SK-N-SH (cell line): Measurements from ENCODE around the gene FHOD3. TPM values are rescaled to one million over a fixed set of nuclear protein-coding genes. Genes with fewer than 3 reads are reported as not detected.

Experiments used
- CTCF ChIA-PET: fragments of 300-600, 350-600 bp; formaldehyde crosslinking; extraction: SDS; loops from one replicate; lab custom pipeline; 2021; lab: Yijun Ruan, JAX
- POLR2A ChIA-PET: fragments of 350-600 bp; sonication (Branson Sonifier 250); formaldehyde crosslinking; extraction: SDS; loops from one replicate; lab custom pipeline; 2020; ENCODE audit warnings: antibody characterized with exemption, inconsistent platforms; lab: Yijun Ruan, JAX
- DNase-seq: peaks from one replicate; pipeline ENCODE4 v3.0.0; 2012
- H2AFZ ChIP-seq: fragments of 200-600 bp; sonication (generic); 2 replicates; pipeline ENCODE4 v1.8.1; 2016; ENCODE audit warnings: antibody characterized with exemption, mild to moderate bottlenecking, low read depth
- H3F3A ChIP-seq: fragments of 200-600 bp; sonication (generic); replicated peaks from 2 replicates; pipeline ENCODE3; 2016; ENCODE audit warnings: antibody characterized with exemption, mild to moderate bottlenecking; ENCODE audit not compliant: insufficient read depth
- H3K27ac ChIP-seq, 2 experiments: fragments of 200-500 bp in 1 of 2; fragments of 200-600 bp in 1 of 2; sonication (Bioruptor generic) in 1 of 2; sonication (generic), shearing (Covaris generic) in 1 of 2; 2 replicates each; pipeline versions ENCODE4 v1.5.1 to v1.6.1; 2014 to 2016; ENCODE audit warnings: low read depth in 2 of 2, inconsistent platforms in 1 of 2, low read length in 1 of 2, mild to moderate bottlenecking in 1 of 2, mixed read lengths in 1 of 2
- H3K27me3 ChIP-seq: fragments of 200-600 bp; sonication (generic), shearing (Covaris generic); 2 replicates; pipeline ENCODE4 v1.6.1; 2016; ENCODE audit warnings: mixed run types; ENCODE audit not compliant: insufficient read depth
- H3K36me3 ChIP-seq, 2 experiments: fragments of 200-500 bp in 1 of 2; fragments of 200-600 bp in 1 of 2; sonication (Bioruptor generic) in 1 of 2; sonication (generic) in 1 of 2; replicated peaks in 1 of 2; 2 replicates each; pipeline versions ENCODE3 to v1.5.1; 2014 to 2016; ENCODE audit warnings: low read length in 1 of 2, mild to moderate bottlenecking in 1 of 2; ENCODE audit not compliant: insufficient read depth in 2 of 2, control insufficient read depth in 1 of 2
- H3K4me1 ChIP-seq, 2 experiments: fragments of 200-500 bp in 1 of 2; fragments of 200-600 bp in 1 of 2; sonication (Bioruptor generic) in 1 of 2; sonication (generic), shearing (Covaris generic) in 1 of 2; 2 replicates each; pipeline versions ENCODE4 v1.5.1 to v1.6.1; 2014 to 2016; ENCODE audit warnings: low read depth in 1 of 2, low read length in 1 of 2, mixed run types in 1 of 2; ENCODE audit not compliant: insufficient read depth in 2 of 2, control insufficient read depth in 1 of 2
- H3K4me2 ChIP-seq: fragments of 200-600 bp; sonication (generic), shearing (Covaris generic); 2 replicates; pipeline ENCODE4 v1.6.1; 2017; ENCODE audit warnings: mixed run types
- H3K4me3 ChIP-seq, 2 experiments: fragments of 200-500 bp in 1 of 2; fragments of 200-600 bp in 1 of 2; sonication (Bioruptor generic) in 1 of 2; sonication (generic), shearing (Covaris generic) in 1 of 2; 2 replicates each; pipeline versions ENCODE4 v1.5.1 to v1.8.1; 2014 to 2016; ENCODE audit warnings: low read depth in 2 of 2, inconsistent platforms in 1 of 2, low read length in 1 of 2, mild to moderate bottlenecking in 1 of 2, mixed read lengths in 1 of 2, moderate library complexity in 1 of 2
- H3K79me2 ChIP-seq: fragments of 200-600 bp; sonication (generic); 2 replicates; pipeline ENCODE4 v1.8.1; 2017; ENCODE audit warnings: mild to moderate bottlenecking; ENCODE audit not compliant: insufficient read depth
- H3K9ac ChIP-seq: fragments of 200-600 bp; sonication (generic); 2 replicates; pipeline ENCODE4 v1.6.1; 2017; ENCODE audit warnings: mixed run types
- H3K9me2 ChIP-seq: fragments of 200-600 bp; sonication (generic); 2 replicates; pipeline ENCODE4 v1.6.1; 2017; ENCODE audit warnings: mixed run types
- H3K9me3 ChIP-seq: fragments of 200-600 bp; sonication (generic); 2 replicates; pipeline ENCODE4 v1.6.1; 2017; ENCODE audit warnings: mixed run types, mild to moderate bottlenecking, moderate library complexity
- H4K20me1 ChIP-seq: fragments of 200-600 bp; sonication (generic); 2 replicates; pipeline ENCODE4 v1.6.1; 2017; ENCODE audit warnings: mild to moderate bottlenecking, mixed run types; ENCODE audit not compliant: insufficient read depth
- CHD2 ChIP-seq: fragments of 150-350 bp; IDR thresholded peaks from 2 replicates; pipeline ENCODE4 v1.6.1; 2018; ENCODE audit warnings: low read length; ENCODE audit not compliant: partially characterized antibody
- CTCF ChIP-seq: fragments of 200-600 bp; sonication (generic); IDR thresholded peaks from 2 replicates; pipeline ENCODE4 v1.6.1; 2017; ENCODE audit warnings: antibody characterized with exemption, mild to moderate bottlenecking, moderate library complexity
- EP300 ChIP-seq, 2 experiments: IDR thresholded peaks; 2 replicates each; pipeline versions ENCODE4 v1.4.0 to v1.6.1; 2012; ENCODE audit warnings: borderline replicate concordance in 1 of 2, low read depth in 1 of 2, low read length in 1 of 2
- FOXJ3 ChIP-seq: sonication (generic); formaldehyde crosslinking; IDR thresholded peaks from 2 replicates; pipeline ENCODE4 v1.5.1; 2020; ENCODE audit warnings: mild to moderate bottlenecking, missing genetic modification reagents
- GATA2 ChIP-seq: sonication (generic); formaldehyde crosslinking; IDR thresholded peaks from 2 replicates; pipeline ENCODE4 v1.5.0; 2020; ENCODE audit warnings: mild to moderate bottlenecking, missing genetic modification reagents
- IRF3 ChIP-seq: fragments of 150-350 bp; IDR thresholded peaks from 2 replicates; pipeline ENCODE4 v1.6.1; 2016; ENCODE audit warnings: mild to moderate bottlenecking, low read depth, low read length
- JUND ChIP-seq: IDR thresholded peaks from 2 replicates; pipeline ENCODE4 v1.4.0; 2012
- MAX ChIP-seq: IDR thresholded peaks from 2 replicates; pipeline ENCODE4 v1.4.0; 2012; ENCODE audit warnings: low read depth
- MEF2A ChIP-seq: IDR thresholded peaks from 2 replicates; pipeline ENCODE4 v1.4.0; 2012; ENCODE audit warnings: low read depth, borderline replicate concordance
- NFIC ChIP-seq: IDR thresholded peaks from 2 replicates; pipeline ENCODE4 v1.4.0; 2012; ENCODE audit warnings: borderline replicate concordance
- NRF1 ChIP-seq: IDR thresholded peaks from 2 replicates; pipeline ENCODE4 v1.6.1; 2012; ENCODE audit warnings: low read depth, mild to moderate bottlenecking, low read length
- POLR2AphosphoS5 ChIP-seq: IDR thresholded peaks from 2 replicates; pipeline ENCODE4 v1.6.1; 2012; ENCODE audit warnings: low read depth, low read length
- RXRA ChIP-seq: IDR thresholded peaks from 2 replicates; pipeline ENCODE4 v1.4.0; 2012; ENCODE audit warnings: low read depth, mild to moderate bottlenecking, borderline replicate concordance
- SIN3A ChIP-seq: IDR thresholded peaks from 2 replicates; pipeline ENCODE4 v1.6.1; 2012; ENCODE audit warnings: low read depth, mild to moderate bottlenecking, low read length, moderate library complexity, borderline replicate concordance
- SMC3 ChIP-seq: IDR thresholded peaks from 2 replicates; pipeline ENCODE4 v1.6.1; 2012; ENCODE audit warnings: low read depth, low read length, improper control_type of control experiment
- TAF1 ChIP-seq: IDR thresholded peaks from 2 replicates; pipeline ENCODE4 v1.6.1; 2012; ENCODE audit warnings: low read depth, mild to moderate bottlenecking, low read length, moderate library complexity, borderline replicate concordance
- TCF12 ChIP-seq: IDR thresholded peaks from 2 replicates; pipeline ENCODE4 v1.4.0; 2012
- USF2 ChIP-seq: fragments of 150-350 bp; IDR thresholded peaks from 2 replicates; pipeline ENCODE4 v1.6.1; 2017; ENCODE audit warnings: antibody characterized with exemption, low read length, low read depth, borderline replicate concordance
- YY1 ChIP-seq: IDR thresholded peaks from 2 replicates; pipeline ENCODE4 v1.4.0; 2012; ENCODE audit warnings: low read depth, mild to moderate bottlenecking
- WGBS: methylation state at CpG from one replicate; pipeline ENCODE4 v1.1.6; 2017; ENCODE audit warnings: low lambda C conversion rate; 5-methylcytosine and 5-hydroxymethylcytosine counted together
- polyA plus RNA-seq, 3 experiments: library from polyadenylated mRNA; depleted of rRNA; stranded (reverse); fragments of >200 nt; gene quantifications; 2 replicates each; pipeline ENCODE4 v1.2.3, GENCODE V29; 2012

The FHOD3 gene
- polyA plus RNA-seq, 1 of the 3 experiments (the other 2 are of a cell fraction): 10.9 TPM

- POLR2A ChIA-PET: no interaction called here
- Histone ChIP-seq H3K4me2 (no peak overlapping the region), H3K9me2 (no peaks in the 10 kb centered on the region)
- TF ChIP-seq MAX: no peak
- no peak for TF ChIP-seq SIN3A
- no peak for TF ChIP-seq TCF12
- no peak for TF ChIP-seq CHD2
- TF ChIP-seq FOXJ3: no peak
- TF ChIP-seq GATA2 (CRISPR knock-in tag): no peak
- no peak for TF ChIP-seq IRF3
- TF ChIP-seq JUND: no peak
- TF ChIP-seq EP300 (IDR thresholded peaks at IDR 0.05; ENCODE audit: borderline replicate concordance in 1 of 2, low read depth in 1 of 2, low read length in 1 of 2): no peak
- TF ChIP-seq YY1: no peak
- TF ChIP-seq, all 33 proteins: peak for 0
- WGBS: 92% methylated on average over 3 of the region's 3 CpGs
- no peak for DNase-seq
- Histone ChIP-seq H3K36me3 (no peaks in the 10 kb centered on the region), H4K20me1 (no peaks in the 10 kb centered on the region), H3K4me1 (peaks cover 0 to 23% of the 10 kb centered on the region in 2 experiments; a peak in 1 of 4 replicates), H3K4me3 (no peak overlapping the region), H3K9ac (no peak overlapping the region), H3F3A (no peaks in the 10 kb centered on the region), H3K27ac (no peak overlapping the region), H3K9me3 (no peaks in the 10 kb centered on the region), H3K27me3 (no peaks in the 10 kb centered on the region), H3K79me2 (no peaks in the 10 kb centered on the region), H2AFZ (no peak overlapping the region)
- CTCF ChIA-PET: interaction anchor here (0.7 to 1.8 kb wide), 2 partner anchors 64 to 182 kb away, joined by 3 to 4 read pairs; no protein-coding TSS in a partner anchor
Measured at GRCh38 chr18:36465970-36466369, 168.5 kb downstream of the FHOD3 start.

- H3K9me2 ChIP-seq: no peaks in the 10 kb centered on the region
- TF ChIP-seq MEF2A (no peak), RXRA (no peak), NRF1 (no peak), USF2 (no peak), POLR2AphosphoS5 (no peak), SMC3 (no peak), TAF1 (no peak), JUND (no peak), NFIC (no peak), FOXJ3 (no peak), CTCF (no peak)
- TF ChIP-seq, all 33 proteins: peak for 0
- Histone ChIP-seq H2AFZ (no peak overlapping the region), H3K79me2 (no peaks in the 10 kb centered on the region), H3K4me2 (no peak overlapping the region), H3K4me3 (no peak overlapping the region), H3K36me3 (no peaks in the 10 kb centered on the region), H3K9me3 (no peaks in the 10 kb centered on the region), H3K4me1 (peaks cover 0 to 26% of the 10 kb centered on the region in 2 experiments; a peak in 1 of 4 replicates), H3K27ac (peak overlapping the region in 1 of 2 experiments; percentile 77; a peak in 2 of 4 replicates), H3K27me3 (no peaks in the 10 kb centered on the region), H3F3A (no peaks in the 10 kb centered on the region), H4K20me1 (no peaks in the 10 kb centered on the region), H3K9ac (no peak overlapping the region)
- ChIA-PET CTCF (interaction anchor here (1.0 to 1.8 kb wide), 2 partner anchors 55 to 183 kb away, joined by 4 to 5 read pairs; no protein-coding TSS in a partner anchor), POLR2A (no interaction called here)
- WGBS: 76% methylated on average over 10 of the region's 11 CpGs
- DNase-seq: no peak
Measured at GRCh38 chr18:36467614-36468013, 170.1 kb downstream of the FHOD3 start.
